ENCODE measurements around the gene TMEM235.

Gene TMEM235

GRCh38 chr17:78255953-78256706, 24.7 kb downstream of the TMEM235 start:
- DNase-seq, result no peak

- no peak for DNase-seq
Measured at GRCh38 chr17:78256707-78257591, 25.5 kb downstream of the TMEM235 start.

- DNase-seq, result no peak
Measured at GRCh38 chr17:78257810-78258322, 26.4 kb downstream of the TMEM235 start.

- peak; percentile 69 for DNase-seq
Measured at GRCh38 chr17:78258323-78259191, 27.1 kb downstream of the TMEM235 start.

GRCh38 chr17:78259192-78259554, 27.7 kb downstream of the TMEM235 start:
- DNase-seq, result no peak

- peak; percentile 58 for DNase-seq
Measured at GRCh38 chr17:78263063-78263735, 31.8 kb downstream of the TMEM235 start.

GRCh38 chr17:78263736-78264340, 32.4 kb downstream of the TMEM235 start:
- DNase-seq, result no peak

GRCh38 chr17:78264590-78264989, 33.2 kb downstream of the TMEM235 start:
- no peak for DNase-seq

GRCh38 chr17:78265121-78265520, 33.7 kb downstream of the TMEM235 start:
- no peak for DNase-seq

- DNase-seq, result no peak
Measured at GRCh38 chr17:78266231-78266631, 34.8 kb downstream of the TMEM235 start.

- DNase-seq, result no peak
Measured at GRCh38 chr17:78266771-78267170, 35.3 kb downstream of the TMEM235 start.

GRCh38 chr17:78267253-78268073, 36.0 kb downstream of the TMEM235 start:
- no peak for DNase-seq

- no peak for DNase-seq
Measured at GRCh38 chr17:78268191-78268874, 36.9 kb downstream of the TMEM235 start.

GRCh38 chr17:78268951-78269905, 37.8 kb downstream of the TMEM235 start:
- DNase-seq, result no peak

GRCh38 chr17:78269955-78270381, 38.5 kb downstream of the TMEM235 start:
- no peak for DNase-seq

GRCh38 chr17:78271419-78272170, 40.2 kb downstream of the TMEM235 start:
- no peak for DNase-seq

GRCh38 chr17:78272181-78272913, 40.9 kb downstream of the TMEM235 start:
- DNase-seq, result no peak

GRCh38 chr17:78272914-78273258, 41.5 kb downstream of the TMEM235 start:
- no peak for DNase-seq
